Liver (tissue), 3 donors: ENCODE data around the gene LHPP.
"Not testable (repeated sequence)": the region's sequence is repeated elsewhere in the genome, so short reads cannot be mapped to it uniquely, and the experiment has no call there.

Experiments
- ATF3 ChIP-seq: IDR thresholded peaks from 2 replicates; pipeline ENCODE4 v1.6.1; 2016; ENCODE audit warnings: antibody characterized with exemption
- CTCF ChIP-seq: fragments of 150-350 bp; IDR thresholded peaks from 2 replicates; pipeline ENCODE4 v1.5.1; 2017; ENCODE audit warnings: improper control_type of control experiment, low read depth, low read length; ENCODE audit not compliant: missing input control
- FOXA1 ChIP-seq: IDR thresholded peaks from 2 replicates; pipeline ENCODE4 v1.6.1; 2016; ENCODE audit warnings: antibody characterized with exemption
- GABPA ChIP-seq, 2 donors: IDR thresholded peaks in 1 of 2; conservative IDR thresholded peaks in 1 of 2; 2 replicates each; pipeline ENCODE4 v1.6.1; 2016; ENCODE audit warnings: antibody characterized with exemption in 2 of 2, mild to moderate bottlenecking in 1 of 2, moderate library complexity in 1 of 2
- HNF4A ChIP-seq, 2 donors: conservative IDR thresholded peaks; 2 replicates each; pipeline ENCODE4 v1.6.1; 2016; ENCODE audit warnings: antibody characterized with exemption in 2 of 2, mild to moderate bottlenecking in 2 of 2
- JUND ChIP-seq, 2 donors: IDR thresholded peaks; 2 replicates each; pipeline ENCODE4 v1.6.1; 2016; ENCODE audit warnings: antibody characterized with exemption in 2 of 2
- MAX ChIP-seq: IDR thresholded peaks from 2 replicates; pipeline ENCODE4 v1.6.1; 2016; ENCODE audit warnings: antibody characterized with exemption
- RAD21 ChIP-seq, 2 donors: IDR thresholded peaks; 2 replicates each; pipeline ENCODE4 v1.6.1; 2016; ENCODE audit warnings: antibody characterized with exemption in 2 of 2, mild to moderate bottlenecking in 2 of 2
- REST ChIP-seq: IDR thresholded peaks from 2 replicates; pipeline ENCODE4 v1.6.1; 2016; ENCODE audit warnings: antibody characterized with exemption, mild to moderate bottlenecking
- RXRA ChIP-seq, 2 donors: IDR thresholded peaks; 2 replicates each; pipeline ENCODE4 v1.6.1; 2017 to 2018; ENCODE audit warnings: antibody characterized with exemption in 2 of 2, mild to moderate bottlenecking in 1 of 2
- SP1 ChIP-seq: IDR thresholded peaks from 2 replicates; pipeline ENCODE4 v1.6.1; 2018; ENCODE audit warnings: antibody characterized with exemption, mild to moderate bottlenecking
- TAF1 ChIP-seq: conservative IDR thresholded peaks from 2 replicates; pipeline ENCODE4 v1.6.1; 2016; ENCODE audit warnings: antibody characterized with exemption, mild to moderate bottlenecking
- YY1 ChIP-seq: IDR thresholded peaks from 2 replicates; pipeline ENCODE4 v1.6.1; 2016; ENCODE audit warnings: antibody characterized with exemption, mild to moderate bottlenecking
- ZBTB33 ChIP-seq: IDR thresholded peaks from 2 replicates; pipeline ENCODE4 v1.6.1; 2016; ENCODE audit warnings: antibody characterized with exemption
- donor health status: healthy.
- donor health status: healthy.

GRCh38 chr10:124549171-124549570 lies 87.5 kb downstream of the LHPP start:
- TF ChIP-seq CTCF; SP1; JUND (IDR thresholded peaks at IDR 0.05); RXRA (IDR thresholded peaks at IDR 0.05); TAF1; ZBTB33; REST; RAD21 (IDR thresholded peaks at IDR 0.05); MAX; ATF3; FOXA1; GABPA (IDR thresholded peaks at IDR 0.05 in 1 of 2, conservative IDR thresholded peaks at IDR 0.05 in 1 of 2); YY1; HNF4A (conservative IDR thresholded peaks at IDR 0.05): not testable (repeated sequence)
